Astrocyte of the cerebellum (primary cell): ENCODE results near the gene PKD1L1.

ENCODE experiments used
- DNase-seq: peaks from one replicate; pipeline ENCODE4 v3.0.0-alpha.2; 2011; ENCODE audit warnings: low read depth
- H3K4me3 ChIP-seq: 2 replicates; pipeline ENCODE4 v1.5.1; 2011; ENCODE audit warnings: mild to moderate bottlenecking, low read depth, low read length, moderate library complexity
- in situ Hi-C: cut with HindIII; loops from 2 replicates; pipeline ENCODE4 v1.10.0; 2017; ENCODE audit warnings: low sequenced_read_pairs
- TF ChIP-seq, protein P1 (sequence below): IDR thresholded peaks from 2 replicates; pipeline ENCODE4 v1.5.1; 2012; ENCODE audit warnings: low read length, low read depth, moderate library complexity, mild to moderate bottlenecking; ENCODE audit errors: missing control alignments

Gene PKD1L1

DNA sequence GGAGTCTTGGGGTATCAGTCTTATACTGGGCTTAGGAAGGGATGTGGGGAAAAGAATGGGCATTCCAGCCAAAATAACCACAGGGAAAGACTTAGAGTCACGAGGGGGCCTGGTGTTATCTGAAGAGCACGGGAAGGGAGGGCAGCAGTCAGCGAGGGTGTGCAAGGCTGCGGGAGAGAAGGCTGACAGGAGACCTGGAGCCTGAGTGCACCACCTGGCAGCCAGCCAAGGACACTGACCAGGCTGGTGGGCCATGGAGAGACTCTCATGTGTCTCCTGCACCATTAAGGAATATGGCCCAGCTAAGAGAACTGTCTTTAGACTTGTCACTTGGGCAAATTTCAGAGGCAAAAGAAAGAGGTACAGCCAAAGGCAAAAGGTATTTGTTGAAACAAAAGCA lies 69.6 kb downstream of the PKD1L1 start:
- no peak for DNase-seq
- H3K4me3 ChIP-seq: no peak overlapping the region
- TF ChIP-seq, protein P1, sequence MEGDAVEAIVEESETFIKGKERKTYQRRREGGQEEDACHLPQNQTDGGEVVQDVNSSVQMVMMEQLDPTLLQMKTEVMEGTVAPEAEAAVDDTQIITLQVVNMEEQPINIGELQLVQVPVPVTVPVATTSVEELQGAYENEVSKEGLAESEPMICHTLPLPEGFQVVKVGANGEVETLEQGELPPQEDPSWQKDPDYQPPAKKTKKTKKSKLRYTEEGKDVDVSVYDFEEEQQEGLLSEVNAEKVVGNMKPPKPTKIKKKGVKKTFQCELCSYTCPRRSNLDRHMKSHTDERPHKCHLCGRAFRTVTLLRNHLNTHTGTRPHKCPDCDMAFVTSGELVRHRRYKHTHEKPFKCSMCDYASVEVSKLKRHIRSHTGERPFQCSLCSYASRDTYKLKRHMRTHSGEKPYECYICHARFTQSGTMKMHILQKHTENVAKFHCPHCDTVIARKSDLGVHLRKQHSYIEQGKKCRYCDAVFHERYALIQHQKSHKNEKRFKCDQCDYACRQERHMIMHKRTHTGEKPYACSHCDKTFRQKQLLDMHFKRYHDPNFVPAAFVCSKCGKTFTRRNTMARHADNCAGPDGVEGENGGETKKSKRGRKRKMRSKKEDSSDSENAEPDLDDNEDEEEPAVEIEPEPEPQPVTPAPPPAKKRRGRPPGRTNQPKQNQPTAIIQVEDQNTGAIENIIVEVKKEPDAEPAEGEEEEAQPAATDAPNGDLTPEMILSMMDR: no peak
- in situ Hi-C loops: no loop called here

DNA sequence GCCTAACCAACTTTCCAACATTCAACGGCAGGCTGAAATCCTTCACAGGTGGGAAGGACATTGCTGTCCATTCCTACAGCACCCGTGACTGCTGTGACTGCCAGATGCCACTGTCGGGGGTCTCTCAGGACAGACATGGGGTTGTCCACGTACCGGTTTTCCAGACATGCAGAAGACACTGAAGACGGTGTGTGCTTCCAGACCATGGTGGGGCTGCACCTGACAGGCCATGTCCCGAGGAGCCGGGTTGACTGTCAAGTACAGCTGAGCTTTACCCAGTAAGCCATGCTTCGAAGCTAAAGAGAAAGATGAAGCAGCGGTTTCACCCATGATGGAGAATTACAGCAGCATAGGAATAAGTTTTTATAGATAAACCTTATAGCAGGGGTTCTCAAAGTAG lies 70.9 kb downstream of the PKD1L1 start:
- H3K4me3 ChIP-seq: no peak overlapping the region
- in situ Hi-C loops: no loop called here
- TF ChIP-seq, protein P1: no peak
- DNase-seq: no peak

DNA sequence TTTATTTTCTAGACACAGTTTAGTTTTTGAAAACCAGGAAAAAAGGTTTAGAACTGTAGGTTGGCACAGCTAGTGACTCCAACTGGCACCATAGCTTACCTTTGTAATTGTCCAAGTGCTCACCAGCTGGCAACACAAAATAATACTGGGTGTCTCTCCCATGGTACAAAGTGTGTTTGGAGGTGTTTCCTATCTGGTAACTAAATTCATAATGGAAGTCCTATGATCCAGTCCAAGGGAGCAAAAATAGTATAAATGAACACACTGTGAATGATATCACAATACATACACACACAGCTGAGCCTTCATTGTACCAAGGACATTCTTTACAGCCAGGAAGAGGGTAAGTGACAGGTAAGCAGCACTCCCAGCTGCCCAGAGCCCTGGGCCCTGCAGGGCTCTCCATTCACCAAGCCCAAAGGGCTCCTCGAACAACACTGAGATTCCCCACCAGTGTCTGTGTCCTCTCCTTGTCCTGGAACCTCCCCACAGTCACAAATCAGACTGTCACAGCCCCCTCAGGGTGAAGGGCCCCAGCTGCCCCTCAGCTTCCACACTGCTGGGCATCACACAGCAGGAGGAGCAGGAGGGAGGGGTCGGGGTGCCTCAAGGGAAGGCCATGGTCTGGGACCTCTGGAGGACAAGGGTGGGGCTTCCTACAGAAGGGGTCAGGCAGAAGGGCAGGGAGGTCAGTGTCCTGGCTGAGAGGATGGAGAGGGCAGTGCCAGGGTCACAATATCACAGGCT lies 72.1 kb downstream of the PKD1L1 start:
- in situ Hi-C loops: no loop called here
- no peak overlapping the region for H3K4me3 ChIP-seq
- DNase-seq: no peak
- TF ChIP-seq, protein P1: no peak

DNA sequence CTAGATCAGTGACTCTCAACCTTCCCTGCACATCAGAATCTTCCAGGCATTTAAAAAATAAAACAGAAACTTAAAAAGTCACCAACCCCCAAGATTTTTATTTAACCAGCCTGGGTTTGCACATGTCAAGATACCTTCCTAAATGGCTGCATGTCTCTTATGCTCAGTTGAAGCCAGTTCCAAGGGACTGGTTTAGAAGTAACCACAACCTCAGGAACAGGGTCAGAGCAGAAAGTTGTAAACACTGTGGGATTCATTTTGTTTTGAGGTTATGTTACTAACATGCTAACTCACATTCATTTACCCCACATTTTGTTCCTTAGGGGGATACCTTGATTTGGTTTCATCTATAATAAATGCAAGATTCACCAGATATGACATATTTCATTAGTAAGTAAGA lies 72.9 kb downstream of the PKD1L1 start:
- TF ChIP-seq, protein P1: no peak
- H3K4me3 ChIP-seq: no peak overlapping the region
- in situ Hi-C loops: no loop called here
- DNase-seq: no peak

DNA sequence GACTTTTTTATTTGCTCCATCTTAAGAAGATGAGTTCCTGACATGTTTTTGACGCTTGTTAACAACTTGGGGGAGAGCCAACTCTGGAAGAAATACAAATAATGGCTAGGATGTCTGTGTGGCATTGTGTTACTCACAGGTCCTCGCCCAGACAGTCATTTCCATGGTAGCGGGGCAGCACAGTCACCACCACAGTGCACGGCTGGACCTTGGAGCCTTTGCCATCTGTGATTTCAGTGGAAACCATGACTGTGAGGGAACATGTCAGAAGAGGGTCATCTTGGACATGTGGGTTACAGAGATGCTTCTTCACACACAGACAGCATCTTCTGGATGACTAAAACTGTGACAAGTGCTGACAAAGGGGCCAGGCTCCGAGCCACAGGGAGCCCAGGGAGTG lies 74.5 kb downstream of the PKD1L1 start:
- DNase-seq: no peak
- H3K4me3 ChIP-seq: no peak overlapping the region
- TF ChIP-seq, protein P1: no peak
- in situ Hi-C loops: no loop called here

DNA sequence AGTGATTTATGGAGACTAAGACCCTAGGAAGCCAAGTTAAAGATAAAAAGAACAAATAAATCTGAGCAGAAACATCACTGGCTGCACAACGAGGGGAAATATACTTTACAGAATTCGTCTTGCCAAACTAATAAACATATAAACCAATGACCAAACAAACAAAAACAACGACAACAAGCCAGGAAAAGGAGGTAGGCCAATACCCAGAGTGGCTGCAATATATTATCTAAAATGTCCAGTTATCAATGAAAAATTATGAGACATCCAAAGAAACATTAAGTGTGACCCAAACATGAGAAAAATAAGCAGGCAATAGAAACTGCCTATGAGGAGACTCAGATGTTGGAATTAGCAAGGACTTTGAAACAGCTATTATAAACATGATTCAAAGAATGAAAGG lies 81.0 kb downstream of the PKD1L1 start:
- in situ Hi-C loops: no loop called here
- TF ChIP-seq, protein P1: no peak
- no peak overlapping the region for H3K4me3 ChIP-seq
- DNase-seq: no peak
